ENCODE data around the gene SEC61A1.

DNA sequence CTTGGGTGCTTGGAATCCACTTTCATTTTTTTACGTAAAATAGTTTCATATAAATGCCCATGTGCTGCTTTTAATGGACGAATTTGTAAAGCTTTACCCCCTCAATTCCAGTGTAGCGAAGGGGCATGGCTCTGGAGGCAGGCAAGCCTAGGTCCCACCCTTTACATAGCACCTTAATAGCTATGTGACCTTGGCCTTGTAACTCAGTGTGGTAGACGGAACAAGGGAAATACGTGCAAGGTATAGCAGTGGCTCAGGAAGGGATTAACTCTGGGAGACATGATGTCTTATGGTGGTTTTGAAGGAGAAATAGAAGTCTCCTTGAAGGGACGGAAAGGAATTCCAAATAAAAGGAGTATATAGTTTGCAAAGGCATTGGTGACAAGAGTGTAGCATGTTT lies 1.4 kb downstream of the SEC61A1 start:
- TF ChIP-seq, protein P1, sequence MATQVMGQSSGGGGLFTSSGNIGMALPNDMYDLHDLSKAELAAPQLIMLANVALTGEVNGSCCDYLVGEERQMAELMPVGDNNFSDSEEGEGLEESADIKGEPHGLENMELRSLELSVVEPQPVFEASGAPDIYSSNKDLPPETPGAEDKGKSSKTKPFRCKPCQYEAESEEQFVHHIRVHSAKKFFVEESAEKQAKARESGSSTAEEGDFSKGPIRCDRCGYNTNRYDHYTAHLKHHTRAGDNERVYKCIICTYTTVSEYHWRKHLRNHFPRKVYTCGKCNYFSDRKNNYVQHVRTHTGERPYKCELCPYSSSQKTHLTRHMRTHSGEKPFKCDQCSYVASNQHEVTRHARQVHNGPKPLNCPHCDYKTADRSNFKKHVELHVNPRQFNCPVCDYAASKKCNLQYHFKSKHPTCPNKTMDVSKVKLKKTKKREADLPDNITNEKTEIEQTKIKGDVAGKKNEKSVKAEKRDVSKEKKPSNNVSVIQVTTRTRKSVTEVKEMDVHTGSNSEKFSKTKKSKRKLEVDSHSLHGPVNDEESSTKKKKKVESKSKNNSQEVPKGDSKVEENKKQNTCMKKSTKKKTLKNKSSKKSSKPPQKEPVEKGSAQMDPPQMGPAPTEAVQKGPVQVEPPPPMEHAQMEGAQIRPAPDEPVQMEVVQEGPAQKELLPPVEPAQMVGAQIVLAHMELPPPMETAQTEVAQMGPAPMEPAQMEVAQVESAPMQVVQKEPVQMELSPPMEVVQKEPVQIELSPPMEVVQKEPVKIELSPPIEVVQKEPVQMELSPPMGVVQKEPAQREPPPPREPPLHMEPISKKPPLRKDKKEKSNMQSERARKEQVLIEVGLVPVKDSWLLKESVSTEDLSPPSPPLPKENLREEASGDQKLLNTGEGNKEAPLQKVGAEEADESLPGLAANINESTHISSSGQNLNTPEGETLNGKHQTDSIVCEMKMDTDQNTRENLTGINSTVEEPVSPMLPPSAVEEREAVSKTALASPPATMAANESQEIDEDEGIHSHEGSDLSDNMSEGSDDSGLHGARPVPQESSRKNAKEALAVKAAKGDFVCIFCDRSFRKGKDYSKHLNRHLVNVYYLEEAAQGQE (IDR thresholded peaks at IDR 0.05), result no peak
- TF ChIP-seq, protein P2, sequence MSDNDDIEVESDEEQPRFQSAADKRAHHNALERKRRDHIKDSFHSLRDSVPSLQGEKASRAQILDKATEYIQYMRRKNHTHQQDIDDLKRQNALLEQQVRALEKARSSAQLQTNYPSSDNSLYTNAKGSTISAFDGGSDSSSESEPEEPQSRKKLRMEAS (IDR thresholded peaks at IDR 0.05), result no peak
- TF ChIP-seq, protein P3, sequence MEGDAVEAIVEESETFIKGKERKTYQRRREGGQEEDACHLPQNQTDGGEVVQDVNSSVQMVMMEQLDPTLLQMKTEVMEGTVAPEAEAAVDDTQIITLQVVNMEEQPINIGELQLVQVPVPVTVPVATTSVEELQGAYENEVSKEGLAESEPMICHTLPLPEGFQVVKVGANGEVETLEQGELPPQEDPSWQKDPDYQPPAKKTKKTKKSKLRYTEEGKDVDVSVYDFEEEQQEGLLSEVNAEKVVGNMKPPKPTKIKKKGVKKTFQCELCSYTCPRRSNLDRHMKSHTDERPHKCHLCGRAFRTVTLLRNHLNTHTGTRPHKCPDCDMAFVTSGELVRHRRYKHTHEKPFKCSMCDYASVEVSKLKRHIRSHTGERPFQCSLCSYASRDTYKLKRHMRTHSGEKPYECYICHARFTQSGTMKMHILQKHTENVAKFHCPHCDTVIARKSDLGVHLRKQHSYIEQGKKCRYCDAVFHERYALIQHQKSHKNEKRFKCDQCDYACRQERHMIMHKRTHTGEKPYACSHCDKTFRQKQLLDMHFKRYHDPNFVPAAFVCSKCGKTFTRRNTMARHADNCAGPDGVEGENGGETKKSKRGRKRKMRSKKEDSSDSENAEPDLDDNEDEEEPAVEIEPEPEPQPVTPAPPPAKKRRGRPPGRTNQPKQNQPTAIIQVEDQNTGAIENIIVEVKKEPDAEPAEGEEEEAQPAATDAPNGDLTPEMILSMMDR (IDR thresholded peaks at IDR 0.05; ENCODE audit: low read depth, low read length, missing input control), result no peak
- TF ChIP-seq TAF1 (conservative IDR thresholded peaks at IDR 0.05), result no peak
- TF ChIP-seq EGR1 (IDR thresholded peaks at IDR 0.05; ENCODE audit: low read depth in 2 of 2), result no peak
- TF ChIP-seq SP1 (IDR thresholded peaks at IDR 0.05), result no peak
- TF ChIP-seq YY1 (IDR thresholded peaks at IDR 0.05), result no peak
- no peak for TF ChIP-seq JUND (IDR thresholded peaks at IDR 0.05)
